ENCODE data around the gene KRT40. TPM values are rescaled to one million over a fixed set of nuclear protein-coding genes. Genes with fewer than 3 reads are reported as not detected.

The KRT40 gene
- total and polyA plus RNA-seq, 9 of the 15 experiments (the other 6 are each of a cell fraction or from before 2014, with no cell fraction given), result not detected

- no peak overlapping the region for H3K27ac ChIP-seq (ENCODE audit: extremely low read depth, low read depth, low read length)
- WGBS (ENCODE audit: insufficient coverage, low coverage, missing lambda C conversion rate), result 0% methylated on average over 5 of the region's 5 CpGs
- intact Hi-C loops (cut with micrococcal nuclease), result no loop called here
- no peaks in the 10 kb centered on the region for H3K9me1 ChIP-seq (ENCODE audit: control insufficient read depth, insufficient read depth, low read length)
- BruUV-seq (replicated peaks), result no TSS peak
- H3K79me2 ChIP-seq (ENCODE audit: control insufficient read depth, insufficient read depth, low read length), result no peaks in the 10 kb centered on the region
- ATAC-seq, result no peak
- no peak overlapping the region for H3K4me2 ChIP-seq (ENCODE audit: insufficient read depth, low read length)
- peaks cover 0 to 5% of the 10 kb centered on the region in 2 experiments; a peak in 1 of 5 replicates for H3K4me1 ChIP-seq (replicated peaks in 1 of 2; ENCODE audit: control insufficient read depth in 2 of 2, insufficient read depth in 2 of 2, low read length in 2 of 2)
- no peaks in the 10 kb centered on the region for H3K36me3 ChIP-seq (ENCODE audit: control insufficient read depth, insufficient read depth, low read length)
- no peaks in the 10 kb centered on the region for H4K20me1 ChIP-seq (replicated peaks; ENCODE audit: control insufficient read depth, insufficient read depth, low read length)
- no peaks in the 10 kb centered on the region for H3K9me3 ChIP-seq (replicated peaks; ENCODE audit: control insufficient read depth, insufficient read depth, low read depth, low read length)
- TF ChIP-seq ZNF584 (CRISPR knock-in tag; IDR thresholded peaks at IDR 0.05; ENCODE audit: low read depth) (no peak), ZNF316 (IDR thresholded peaks at IDR 0.05) (no peak), ZNF780A (CRISPR knock-in tag; IDR thresholded peaks at IDR 0.05) (no peak), ILK (tag; IDR thresholded peaks at IDR 0.05; ENCODE audit: borderline replicate concordance, low read depth) (no peak), HNRNPH1 (optimal IDR thresholded peaks at IDR 0.05; ENCODE audit: low read depth, low read length) (no peak), NCOA1 (IDR thresholded peaks at IDR 0.05; ENCODE audit: low read depth) (no peak), SAP30 (IDR thresholded peaks at IDR 0.05; ENCODE audit: borderline replicate concordance, insufficient read depth, low read depth, low read length, poor library complexity, severe bottlenecking) (no peak)
- TF ChIP-seq, protein P1, sequence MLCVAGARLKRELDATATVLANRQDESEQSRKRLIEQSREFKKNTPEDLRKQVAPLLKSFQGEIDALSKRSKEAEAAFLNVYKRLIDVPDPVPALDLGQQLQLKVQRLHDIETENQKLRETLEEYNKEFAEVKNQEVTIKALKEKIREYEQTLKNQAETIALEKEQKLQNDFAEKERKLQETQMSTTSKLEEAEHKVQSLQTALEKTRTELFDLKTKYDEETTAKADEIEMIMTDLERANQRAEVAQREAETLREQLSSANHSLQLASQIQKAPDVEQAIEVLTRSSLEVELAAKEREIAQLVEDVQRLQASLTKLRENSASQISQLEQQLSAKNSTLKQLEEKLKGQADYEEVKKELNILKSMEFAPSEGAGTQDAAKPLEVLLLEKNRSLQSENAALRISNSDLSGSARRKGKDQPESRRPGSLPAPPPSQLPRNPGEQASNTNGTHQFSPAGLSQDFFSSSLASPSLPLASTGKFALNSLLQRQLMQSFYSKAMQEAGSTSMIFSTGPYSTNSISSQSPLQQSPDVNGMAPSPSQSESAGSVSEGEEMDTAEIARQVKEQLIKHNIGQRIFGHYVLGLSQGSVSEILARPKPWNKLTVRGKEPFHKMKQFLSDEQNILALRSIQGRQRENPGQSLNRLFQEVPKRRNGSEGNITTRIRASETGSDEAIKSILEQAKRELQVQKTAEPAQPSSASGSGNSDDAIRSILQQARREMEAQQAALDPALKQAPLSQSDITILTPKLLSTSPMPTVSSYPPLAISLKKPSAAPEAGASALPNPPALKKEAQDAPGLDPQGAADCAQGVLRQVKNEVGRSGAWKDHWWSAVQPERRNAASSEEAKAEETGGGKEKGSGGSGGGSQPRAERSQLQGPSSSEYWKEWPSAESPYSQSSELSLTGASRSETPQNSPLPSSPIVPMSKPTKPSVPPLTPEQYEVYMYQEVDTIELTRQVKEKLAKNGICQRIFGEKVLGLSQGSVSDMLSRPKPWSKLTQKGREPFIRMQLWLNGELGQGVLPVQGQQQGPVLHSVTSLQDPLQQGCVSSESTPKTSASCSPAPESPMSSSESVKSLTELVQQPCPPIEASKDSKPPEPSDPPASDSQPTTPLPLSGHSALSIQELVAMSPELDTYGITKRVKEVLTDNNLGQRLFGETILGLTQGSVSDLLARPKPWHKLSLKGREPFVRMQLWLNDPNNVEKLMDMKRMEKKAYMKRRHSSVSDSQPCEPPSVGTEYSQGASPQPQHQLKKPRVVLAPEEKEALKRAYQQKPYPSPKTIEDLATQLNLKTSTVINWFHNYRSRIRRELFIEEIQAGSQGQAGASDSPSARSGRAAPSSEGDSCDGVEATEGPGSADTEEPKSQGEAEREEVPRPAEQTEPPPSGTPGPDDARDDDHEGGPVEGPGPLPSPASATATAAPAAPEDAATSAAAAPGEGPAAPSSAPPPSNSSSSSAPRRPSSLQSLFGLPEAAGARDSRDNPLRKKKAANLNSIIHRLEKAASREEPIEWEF (CRISPR knock-in tag; IDR thresholded peaks at IDR 0.05), result no peak
- TF ChIP-seq, protein P2, sequence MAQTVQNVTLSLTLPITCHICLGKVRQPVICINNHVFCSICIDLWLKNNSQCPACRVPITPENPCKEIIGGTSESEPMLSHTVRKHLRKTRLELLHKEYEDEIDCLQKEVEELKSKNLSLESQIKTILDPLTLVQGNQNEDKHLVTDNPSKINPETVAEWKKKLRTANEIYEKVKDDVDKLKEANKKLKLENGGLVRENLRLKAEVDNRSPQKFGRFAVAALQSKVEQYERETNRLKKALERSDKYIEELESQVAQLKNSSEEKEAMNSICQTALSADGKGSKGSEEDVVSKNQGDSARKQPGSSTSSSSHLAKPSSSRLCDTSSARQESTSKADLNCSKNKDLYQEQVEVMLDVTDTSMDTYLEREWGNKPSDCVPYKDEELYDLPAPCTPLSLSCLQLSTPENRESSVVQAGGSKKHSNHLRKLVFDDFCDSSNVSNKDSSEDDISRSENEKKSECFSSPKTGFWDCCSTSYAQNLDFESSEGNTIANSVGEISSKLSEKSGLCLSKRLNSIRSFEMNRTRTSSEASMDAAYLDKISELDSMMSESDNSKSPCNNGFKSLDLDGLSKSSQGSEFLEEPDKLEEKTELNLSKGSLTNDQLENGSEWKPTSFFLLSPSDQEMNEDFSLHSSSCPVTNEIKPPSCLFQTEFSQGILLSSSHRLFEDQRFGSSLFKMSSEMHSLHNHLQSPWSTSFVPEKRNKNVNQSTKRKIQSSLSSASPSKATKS (CRISPR knock-in tag; IDR thresholded peaks at IDR 0.05), result no peak
- no peak overlapping the region for H2AFZ ChIP-seq (ENCODE audit: low read depth, low read length)
- H3K9ac ChIP-seq (ENCODE audit: insufficient read depth in 1 of 2, low read depth in 2 of 2, low read length in 2 of 2), result no peak overlapping the region
- DNase-seq (ENCODE audit: extremely low read depth in 1 of 4, low spot score in 3 of 4), result no peak
- H3K27me3 ChIP-seq (ENCODE audit: control insufficient read depth in 2 of 2, insufficient read depth in 2 of 2, low read length in 2 of 2), result peaks cover 22 to 25% of the 10 kb centered on the region in 2 experiments
- H3K4me3 ChIP-seq, result no peak overlapping the region
- ChIA-PET POLR2A (interaction anchor here (0.7 kb wide), 1 partner anchor 753 kb away, joined by 4 read pairs; no protein-coding TSS in a partner anchor), CTCF (ENCODE audit: low intra/inter-chr PET ratio) (no interaction called here)
- in situ Hi-C loops (cut with MboI), result no loop called here
- FAIRE-seq, result no peak
Observed at GRCh38 chr17:40936976-40937375, 47.1 kb downstream of the KRT40 start.

All from K562 (cell line).